Transverse colon (tissue), 4 donors: Measurements from ENCODE around the gene CTF1. TPM values are rescaled to one million over a fixed set of nuclear protein-coding genes. Genes with fewer than 3 reads are reported as not detected.

Source experiments
- DNase-seq: peaks from one replicate; pipeline ENCODE4 v3.0.0-alpha.2; 2019
- H3K27ac ChIP-seq, 4 donors: fragments of 200-600 bp; sonication (generic); 2 replicates each; pipeline ENCODE4 v1.5.1; 2016 to 2018; ENCODE audit warnings: inconsistent platforms in 4 of 4
- H3K27me3 ChIP-seq: fragments of 200-600 bp; sonication (generic); 2 replicates; pipeline ENCODE4 v1.5.1; 2017; ENCODE audit warnings: inconsistent platforms
- H3K36me3 ChIP-seq, 4 donors: fragments of 200-600 bp; sonication (generic); 2 replicates each; pipeline ENCODE4 v1.5.1; 2017 to 2019; ENCODE audit warnings: inconsistent platforms in 4 of 4
- H3K4me1 ChIP-seq, 4 donors: fragments of 200-600 bp; sonication (generic); 2 replicates each; pipeline ENCODE4 v1.5.1; 2017 to 2020; ENCODE audit warnings: inconsistent platforms in 4 of 4
- H3K4me3 ChIP-seq, 4 donors: fragments of 200-600 bp; sonication (generic); 1 replicate in 1 of 4; 2 replicates in 3 of 4; pipeline versions ENCODE4 v1.5.1 to v1.6.1; 2017 to 2019; ENCODE audit warnings: inconsistent platforms in 4 of 4
- H3K9me3 ChIP-seq, 2 donors: fragments of 200-600 bp; sonication (generic); 2 replicates each; pipeline ENCODE4 v1.5.1; 2017 to 2019; ENCODE audit warnings: inconsistent platforms in 2 of 2
- EP300 ChIP-seq: sonication (generic); formaldehyde crosslinking; IDR thresholded peaks from one replicate; pipeline ENCODE4 v1.6.1; 2017; ENCODE audit warnings: antibody characterized with exemption, low read depth
- POLR2A ChIP-seq: fragments of 450-650 bp; IDR thresholded peaks from one replicate; pipeline ENCODE4 v1.6.1; 2016; ENCODE audit warnings: antibody characterized with exemption, mild to moderate bottlenecking, moderate library complexity
- POLR2AphosphoS5 ChIP-seq, 3 donors: sonication (generic); formaldehyde crosslinking; IDR thresholded peaks; one replicate each; pipeline ENCODE4 v1.6.1; 2016; ENCODE audit warnings: antibody characterized with exemption in 3 of 3
- WGBS, 2 donors: methylation state at CpG; one replicate each; pipeline ENCODE4 v1.1.5; 2018; ENCODE audit warnings: low coverage in 1 of 2; 5-methylcytosine and 5-hydroxymethylcytosine counted together
- in situ Hi-C, 4 donors: fragments of 200-750 bp; cut with MboI; loops; one replicate each; pipeline versions ENCODE4 v1.15.0 to v1.15.1; 2017; ENCODE audit warnings: low sequenced_read_pairs in 3 of 4, low pct_ligation_motif_present in 1 of 4, low pct_unique_long_range_greater_than_20kb in 1 of 4
- intact Hi-C: fragments of 100-400 bp; cut with DNase I; formaldehyde crosslinking; loops from one replicate; pipeline ENCODE4 v1.15.1; 2023; ENCODE audit warnings: low total_unique reads
- total RNA-seq, 4 donors: library from RNA; depleted of rRNA; stranded (reverse); fragments of >200 nt; gene quantifications; one replicate each; pipeline ENCODE4 v1.1.0, GENCODE V29; 2016
- TF ChIP-seq, protein P1 (sequence below), 5 experiments: fragments of 200-600 bp in 3 of 5; fragments of 450-650 bp in 2 of 5; sonication (generic) in 3 of 5; IDR thresholded peaks; 1 replicate in 2 of 5; 2 replicates in 3 of 5; pipeline ENCODE4 v1.5.1; 2016 to 2017; ENCODE audit warnings: antibody characterized with exemption in 5 of 5, inconsistent platforms in 3 of 5, mild to moderate bottlenecking in 2 of 5, moderate library complexity in 1 of 5

The CTF1 gene
- total RNA-seq, 4 donors from 2014 or later, result 0.82 to 0.95 TPM; not detected in 2

DNA sequence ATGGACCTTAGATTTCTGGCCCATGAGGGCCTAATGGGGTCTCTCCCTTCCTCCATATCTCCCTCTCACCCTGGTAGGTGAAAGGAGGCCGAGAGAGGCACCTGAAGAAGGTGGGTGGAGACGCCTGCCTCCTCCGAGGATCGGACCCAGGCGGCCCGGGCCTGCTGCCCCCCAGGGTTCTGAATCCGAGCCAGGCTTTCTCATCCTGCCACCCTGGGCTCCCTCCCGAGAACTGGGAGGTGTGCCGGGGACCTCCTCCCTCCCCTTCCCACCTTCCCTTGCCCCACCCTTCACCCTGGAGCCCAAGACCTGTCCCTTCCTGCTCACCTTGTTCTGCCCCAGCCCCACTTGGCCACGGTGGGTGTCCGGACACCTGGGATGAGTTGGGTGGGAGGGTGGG, 32.0 kb downstream of the CTF1 start:
- TF ChIP-seq EP300 (no peak), POLR2AphosphoS5 (IDR thresholded peaks at IDR 0.05) (no peak), POLR2A (no peak)
- TF ChIP-seq, protein P1, sequence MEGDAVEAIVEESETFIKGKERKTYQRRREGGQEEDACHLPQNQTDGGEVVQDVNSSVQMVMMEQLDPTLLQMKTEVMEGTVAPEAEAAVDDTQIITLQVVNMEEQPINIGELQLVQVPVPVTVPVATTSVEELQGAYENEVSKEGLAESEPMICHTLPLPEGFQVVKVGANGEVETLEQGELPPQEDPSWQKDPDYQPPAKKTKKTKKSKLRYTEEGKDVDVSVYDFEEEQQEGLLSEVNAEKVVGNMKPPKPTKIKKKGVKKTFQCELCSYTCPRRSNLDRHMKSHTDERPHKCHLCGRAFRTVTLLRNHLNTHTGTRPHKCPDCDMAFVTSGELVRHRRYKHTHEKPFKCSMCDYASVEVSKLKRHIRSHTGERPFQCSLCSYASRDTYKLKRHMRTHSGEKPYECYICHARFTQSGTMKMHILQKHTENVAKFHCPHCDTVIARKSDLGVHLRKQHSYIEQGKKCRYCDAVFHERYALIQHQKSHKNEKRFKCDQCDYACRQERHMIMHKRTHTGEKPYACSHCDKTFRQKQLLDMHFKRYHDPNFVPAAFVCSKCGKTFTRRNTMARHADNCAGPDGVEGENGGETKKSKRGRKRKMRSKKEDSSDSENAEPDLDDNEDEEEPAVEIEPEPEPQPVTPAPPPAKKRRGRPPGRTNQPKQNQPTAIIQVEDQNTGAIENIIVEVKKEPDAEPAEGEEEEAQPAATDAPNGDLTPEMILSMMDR (IDR thresholded peaks at IDR 0.05), result no peak
- peaks cover 6 to 23% (median 11%) of the 10 kb centered on the region in 4 donors for H3K4me1 ChIP-seq
- in situ Hi-C loops (no loop called here), intact Hi-C loops (no loop called here)
- H3K27ac ChIP-seq, result no peak overlapping the region
- 91% methylated on average over 11 of the region's 11 CpGs; no CpG with 5 or more reads in 1 of the 2 donors for WGBS, 2 donors
- H3K36me3 ChIP-seq, result peaks cover 0 to 10% (median 2%) of the 10 kb centered on the region in 4 donors
- H3K9me3 ChIP-seq, result no peaks in the 10 kb centered on the region
- no peak for DNase-seq
- H3K27me3 ChIP-seq, result no peaks in the 10 kb centered on the region
- H3K4me3 ChIP-seq, result no peak overlapping the region

DNA sequence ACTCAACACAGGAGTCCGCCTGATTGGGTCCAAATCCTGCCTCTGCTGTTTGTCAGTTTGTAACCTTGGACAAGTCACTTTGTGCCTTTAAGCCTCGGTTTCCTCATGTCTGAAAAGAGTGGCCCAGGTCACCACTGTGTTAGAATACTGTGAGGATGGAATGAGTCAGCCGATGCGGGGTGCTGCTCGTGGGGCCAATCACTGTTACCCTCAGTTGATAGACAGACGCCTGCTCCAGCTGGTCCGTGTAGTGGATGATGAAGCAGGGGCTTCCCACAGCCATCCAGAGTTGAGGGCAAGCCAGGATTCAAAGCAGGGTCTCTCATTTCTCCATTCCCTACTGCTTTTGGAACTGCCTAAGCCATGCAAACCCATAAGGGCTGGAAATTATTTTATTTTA, 32.8 kb downstream of the CTF1 start:
- Histone ChIP-seq H3K27ac (no peak overlapping the region), H3K9me3 (no peaks in the 10 kb centered on the region), H3K36me3 (peaks cover 0 to 10% (median 2%) of the 10 kb centered on the region in 4 donors), H3K4me3 (no peak overlapping the region), H3K27me3 (no peaks in the 10 kb centered on the region), H3K4me1 (peaks cover 6 to 19% (median 9%) of the 10 kb centered on the region in 4 donors)
- in situ Hi-C loops, result no loop called here
- TF ChIP-seq POLR2AphosphoS5 (IDR thresholded peaks at IDR 0.05) (no peak), EP300 (no peak)
- DNase-seq, result no peak
- intact Hi-C loops, result no loop called here
- WGBS, 2 donors, result 67% methylated on average over 7 of the region's 7 CpGs; no CpG with 5 or more reads in 1 of the 2 donors

DNA sequence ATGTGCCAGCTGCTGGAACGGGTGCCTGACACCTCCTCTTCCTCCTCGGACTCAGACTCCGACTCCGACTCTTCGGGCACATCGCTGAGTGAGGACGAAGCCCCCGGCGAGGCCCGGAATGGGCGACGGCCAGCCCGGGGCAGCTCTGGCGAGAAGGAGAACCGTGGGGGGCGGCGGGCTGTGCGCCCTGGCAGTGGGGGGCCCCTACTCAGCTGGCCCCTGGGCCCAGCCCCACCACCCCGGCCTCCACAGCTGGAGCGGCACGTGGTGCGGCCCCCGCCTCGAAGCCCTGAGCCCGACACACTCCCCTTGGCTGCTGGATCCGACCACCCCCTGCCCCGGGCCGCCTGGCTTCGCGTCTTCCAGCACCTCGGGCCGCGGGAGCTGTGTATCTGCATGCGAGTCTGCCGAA, 33.8 kb downstream of the CTF1 start:
- H3K27me3 ChIP-seq, result no peaks in the 10 kb centered on the region
- H3K27ac ChIP-seq, result no peak overlapping the region
- peaks cover 0 to 9% (median under 1%) of the 10 kb centered on the region in 4 donors for H3K4me1 ChIP-seq
- TF ChIP-seq, protein P1 (IDR thresholded peaks at IDR 0.05), result no peak
- TF ChIP-seq POLR2A (no peak), POLR2AphosphoS5 (IDR thresholded peaks at IDR 0.05) (no peak), EP300 (no peak)
- 93 to 100% methylated on average over 1 to 35 of the region's 35 CpGs for WGBS, 2 donors
- no peaks in the 10 kb centered on the region for H3K9me3 ChIP-seq
- H3K36me3 ChIP-seq, result peaks cover 0 to 10% (median 2%) of the 10 kb centered on the region in 4 donors
- no peak overlapping the region for H3K4me3 ChIP-seq
- intact Hi-C loops (no loop called here), in situ Hi-C loops (no loop called here)
- no peak for DNase-seq

DNA sequence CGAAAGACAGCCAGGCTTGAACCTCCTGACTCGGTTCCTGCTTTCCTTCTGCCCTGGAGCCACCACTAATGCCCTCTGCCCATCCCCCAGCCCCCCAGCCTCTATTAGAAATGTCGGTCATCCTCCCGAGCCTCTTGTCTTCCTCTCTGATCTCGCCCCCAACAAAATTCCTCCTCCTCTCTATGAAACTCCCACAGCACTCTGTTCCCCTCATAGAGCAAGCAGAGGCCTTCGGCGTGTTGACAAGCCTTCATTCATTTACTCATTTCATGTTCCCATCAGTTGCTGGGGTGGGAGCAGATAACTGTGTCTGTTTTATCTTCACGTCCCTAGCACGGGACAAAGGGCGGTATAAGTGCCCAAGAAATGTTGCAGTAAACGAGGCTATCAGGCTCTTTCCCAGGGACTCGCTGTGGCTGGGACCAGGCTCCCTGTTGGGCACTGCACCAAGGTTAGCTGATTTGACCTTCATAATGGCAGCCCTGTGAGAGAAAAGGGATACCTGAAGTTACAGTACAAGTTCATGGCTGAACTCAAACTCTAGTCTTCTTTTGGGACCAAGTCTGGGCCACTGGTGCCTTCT, 34.7 kb downstream of the CTF1 start:
- no peaks in the 10 kb centered on the region for H3K27me3 ChIP-seq
- TF ChIP-seq POLR2A, result no peak
- TF ChIP-seq EP300, result no peak
- TF ChIP-seq, protein P1 (IDR thresholded peaks at IDR 0.05), result no peak
- DNase-seq, result no peak
- no peaks in the 10 kb centered on the region for H3K4me1 ChIP-seq
- H3K9me3 ChIP-seq, result no peaks in the 10 kb centered on the region
- intact Hi-C loops, result no loop called here
- in situ Hi-C loops, result no loop called here
- no peak overlapping the region for H3K4me3 ChIP-seq
- H3K27ac ChIP-seq, result no peak overlapping the region
- WGBS, 2 donors, result 80 to 83% methylated on average over 2 to 12 of the region's 12 CpGs
- H3K36me3 ChIP-seq, result peaks cover 0 to 10% (median 2%) of the 10 kb centered on the region in 4 donors
